Mammary epithelial cell (primary cell): ENCODE results near the gene OR4K17.

Source experiments
- EZH2 ChIP-seq: IDR thresholded peaks from 2 replicates; pipeline ENCODE4 v1.6.1; 2012; ENCODE audit warnings: low read length, inconsistent platforms, borderline replicate concordance
- TF ChIP-seq, protein P1 (sequence below), 2 donors: IDR thresholded peaks in 1 of 2; conservative IDR thresholded peaks in 1 of 2; 2 replicates each; pipeline ENCODE4 v1.5.1; 2011 to 2012; ENCODE audit warnings: inconsistent platforms in 2 of 2, low read length in 2 of 2, mild to moderate bottlenecking in 2 of 2, control low read depth in 1 of 2, low read depth in 1 of 2; ENCODE audit not compliant: insufficient read depth in 1 of 2; ENCODE audit errors: extremely low read depth in 1 of 2

- TF ChIP-seq, protein P1, sequence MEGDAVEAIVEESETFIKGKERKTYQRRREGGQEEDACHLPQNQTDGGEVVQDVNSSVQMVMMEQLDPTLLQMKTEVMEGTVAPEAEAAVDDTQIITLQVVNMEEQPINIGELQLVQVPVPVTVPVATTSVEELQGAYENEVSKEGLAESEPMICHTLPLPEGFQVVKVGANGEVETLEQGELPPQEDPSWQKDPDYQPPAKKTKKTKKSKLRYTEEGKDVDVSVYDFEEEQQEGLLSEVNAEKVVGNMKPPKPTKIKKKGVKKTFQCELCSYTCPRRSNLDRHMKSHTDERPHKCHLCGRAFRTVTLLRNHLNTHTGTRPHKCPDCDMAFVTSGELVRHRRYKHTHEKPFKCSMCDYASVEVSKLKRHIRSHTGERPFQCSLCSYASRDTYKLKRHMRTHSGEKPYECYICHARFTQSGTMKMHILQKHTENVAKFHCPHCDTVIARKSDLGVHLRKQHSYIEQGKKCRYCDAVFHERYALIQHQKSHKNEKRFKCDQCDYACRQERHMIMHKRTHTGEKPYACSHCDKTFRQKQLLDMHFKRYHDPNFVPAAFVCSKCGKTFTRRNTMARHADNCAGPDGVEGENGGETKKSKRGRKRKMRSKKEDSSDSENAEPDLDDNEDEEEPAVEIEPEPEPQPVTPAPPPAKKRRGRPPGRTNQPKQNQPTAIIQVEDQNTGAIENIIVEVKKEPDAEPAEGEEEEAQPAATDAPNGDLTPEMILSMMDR (conservative IDR thresholded peaks at IDR 0.05 in 1 of 2, IDR thresholded peaks at IDR 0.05 in 1 of 2; ENCODE audit: extremely low read depth in 1 of 2, insufficient read depth in 1 of 2, low read depth in 1 of 2, low read length in 2 of 2), result no peak
- TF ChIP-seq EZH2, result no peak
Observed at GRCh38 chr14:20167091-20167490, 56.6 kb downstream of the OR4K17 start.
